K562 (cell line): ENCODE results near the gene ZNHIT1. TPM values are rescaled to one million over a fixed set of nuclear protein-coding genes. Genes with fewer than 3 reads are reported as not detected.
A peak's percentile ranks its signal among the peaks of the same experiment; 100 is the strongest.

Experiments
- CBX5 ChIP-seq: IDR thresholded peaks from 2 replicates; pipeline ENCODE4 v1.6.1; 2014; ENCODE audit warnings: low read depth, borderline replicate concordance
- CXXC5 ChIP-seq: fragments of 250-450 bp; sonication (Bioruptor Pico); IDR thresholded peaks from 2 replicates; pipeline ENCODE4 v1.8.0; 2022; ENCODE audit warnings: inconsistent platforms, mild to moderate bottlenecking, moderate library complexity
- ETV5 ChIP-seq: sonication (generic); formaldehyde crosslinking; IDR thresholded peaks from 2 replicates; pipeline ENCODE4 v1.4.0; 2020; ENCODE audit warnings: low read depth, mild to moderate bottlenecking, missing genetic modification reagents
- MCM5 ChIP-seq: fragments of 450-650 bp; IDR thresholded peaks from 2 replicates; pipeline ENCODE4 v1.6.1; 2016; ENCODE audit warnings: low read depth
- NR2C2 ChIP-seq, 2 experiments: fragments of 200-800 bp in 1 of 2; sonication (Bioruptor generic) in 1 of 2; sonication (generic) in 1 of 2; formaldehyde crosslinking in 1 of 2; IDR thresholded peaks; 2 replicates each; pipeline versions ENCODE4 v1.6.1 to v1.8.0; 2016 to 2022; ENCODE audit warnings: mild to moderate bottlenecking in 1 of 2, missing compliant biosample characterization in 1 of 2, missing genetic modification characterization in 1 of 2, missing genetic modification reagents in 1 of 2
- POLR2A ChIP-seq: fragments of 450-650 bp; conservative IDR thresholded peaks from 2 replicates; pipeline ENCODE4 v1.6.1; 2016
- RBM14 ChIP-seq: fragments of 200-400 bp; formaldehyde crosslinking; IDR thresholded peaks from 2 replicates; pipeline ENCODE4 v1.6.1; 2018; ENCODE audit warnings: low read depth, mild to moderate bottlenecking, low read length, moderate library complexity, borderline replicate concordance; ENCODE audit not compliant: insufficient read depth
- YBX1 ChIP-seq: fragments of 450-650 bp; IDR thresholded peaks from 2 replicates; pipeline ENCODE4 v1.7.1; 2016; ENCODE audit warnings: mild to moderate bottlenecking
- polyA plus RNA-seq, 8 experiments: library from polyadenylated mRNA; depleted of rRNA in 4 of 8; stranded (reverse) in 5 of 8; unstranded in 3 of 8; fragments of >200 nt; fragmentation: Nextera tagmentation in 2 of 8; fragmentation: Illumina TruSeq in 1 of 8; extraction: Ambion mirVana in 2 of 8; extraction: Trizol in 1 of 8; gene quantifications; 2 replicates each; pipeline versions ENCODE4 v1.2.1 to v1.2.3, GENCODE V29; 2011 to 2014; ENCODE audit warnings: inconsistent platforms in 1 of 8, missing spikeins in 1 of 8
- total RNA-seq, 7 experiments: library from RNA; depleted of rRNA in 6 of 7; stranded (reverse); fragments of >200 nt in 6 of 7; fragmentation: Illumina TruSeq in 2 of 7; extraction: Trizol in 2 of 7; gene quantifications; 2 replicates each; pipeline versions ENCODE4 v1.2.1 to v1.2.3, GENCODE V29; 2011 to 2021; ENCODE audit warnings: low replicate concordance in 1 of 7
- TF ChIP-seq, protein P1 (sequence below), 3 experiments: IDR thresholded peaks in 2 of 3; conservative IDR thresholded peaks in 1 of 3; 2 replicates each; pipeline ENCODE4 v1.5.1; 2011 to 2012; ENCODE audit warnings: low read length in 3 of 3, mild to moderate bottlenecking in 3 of 3, control low read depth in 2 of 3, improper control_type of control experiment in 1 of 3, inconsistent platforms in 1 of 3, low read depth in 1 of 3, mixed read lengths in 1 of 3, moderate library complexity in 1 of 3; ENCODE audit not compliant: insufficient read depth in 2 of 3
- TF ChIP-seq, protein P2 (sequence below), 2 experiments: IDR thresholded peaks; 2 replicates each; pipeline ENCODE4 v1.6.1; 2012; ENCODE audit warnings: improper control_type of control experiment in 2 of 2, low read depth in 2 of 2, low read length in 2 of 2, borderline replicate concordance in 1 of 2
- TF ChIP-seq, protein P3 (sequence below): fragments of 450-650 bp; conservative IDR thresholded peaks from 2 replicates; pipeline ENCODE4 v1.6.1; 2016; ENCODE audit warnings: missing genetic modification characterization, low read depth, mild to moderate bottlenecking, control low read depth, missing compliant biosample characterization
- TF ChIP-seq, protein P4 (sequence below): sonication (generic); formaldehyde crosslinking; IDR thresholded peaks from 2 replicates; pipeline ENCODE4 v1.8.0; 2022; ENCODE audit warnings: mild to moderate bottlenecking, missing genetic modification reagents
- TF ChIP-seq, protein P5 (sequence below): fragments of 250-450 bp; sonication (Bioruptor Pico); IDR thresholded peaks from 2 replicates; pipeline ENCODE4 v1.8.0; 2021; ENCODE audit warnings: borderline replicate concordance, mild to moderate bottlenecking, moderate library complexity; ENCODE audit not compliant: poor library complexity, severe bottlenecking

Gene ZNHIT1
- total and polyA plus RNA-seq, 9 of the 15 experiments (the other 6 are each of a cell fraction or from before 2014, with no cell fraction given): 6.4 to 162 (median 70.1) TPM

DNA sequence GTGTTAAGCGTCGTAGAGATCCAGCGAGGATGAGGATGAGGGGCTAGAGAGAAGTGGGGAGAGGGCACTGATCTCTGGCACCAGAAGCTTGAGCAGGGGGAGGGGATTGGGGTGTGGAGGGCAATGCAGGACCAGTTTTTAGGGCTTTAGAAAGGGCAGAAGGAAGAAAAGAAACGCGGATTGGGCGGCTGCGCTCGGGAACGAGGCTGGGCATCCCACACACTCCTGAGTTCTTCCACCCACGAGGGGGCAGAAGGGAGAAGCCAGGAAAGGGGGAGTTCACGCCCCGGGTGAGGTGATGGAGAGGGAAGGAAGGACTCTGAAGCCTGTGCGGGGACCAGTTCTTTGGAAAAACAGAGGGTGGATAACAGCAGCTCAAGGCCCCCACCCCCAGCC, 46.5 kb upstream of the ZNHIT1 start (continued):
- no peak for TF ChIP-seq RBM14
- TF ChIP-seq, protein P1, sequence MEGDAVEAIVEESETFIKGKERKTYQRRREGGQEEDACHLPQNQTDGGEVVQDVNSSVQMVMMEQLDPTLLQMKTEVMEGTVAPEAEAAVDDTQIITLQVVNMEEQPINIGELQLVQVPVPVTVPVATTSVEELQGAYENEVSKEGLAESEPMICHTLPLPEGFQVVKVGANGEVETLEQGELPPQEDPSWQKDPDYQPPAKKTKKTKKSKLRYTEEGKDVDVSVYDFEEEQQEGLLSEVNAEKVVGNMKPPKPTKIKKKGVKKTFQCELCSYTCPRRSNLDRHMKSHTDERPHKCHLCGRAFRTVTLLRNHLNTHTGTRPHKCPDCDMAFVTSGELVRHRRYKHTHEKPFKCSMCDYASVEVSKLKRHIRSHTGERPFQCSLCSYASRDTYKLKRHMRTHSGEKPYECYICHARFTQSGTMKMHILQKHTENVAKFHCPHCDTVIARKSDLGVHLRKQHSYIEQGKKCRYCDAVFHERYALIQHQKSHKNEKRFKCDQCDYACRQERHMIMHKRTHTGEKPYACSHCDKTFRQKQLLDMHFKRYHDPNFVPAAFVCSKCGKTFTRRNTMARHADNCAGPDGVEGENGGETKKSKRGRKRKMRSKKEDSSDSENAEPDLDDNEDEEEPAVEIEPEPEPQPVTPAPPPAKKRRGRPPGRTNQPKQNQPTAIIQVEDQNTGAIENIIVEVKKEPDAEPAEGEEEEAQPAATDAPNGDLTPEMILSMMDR (IDR thresholded peaks at IDR 0.05 in 2 of 3, conservative IDR thresholded peaks at IDR 0.05 in 1 of 3; ENCODE audit: insufficient read depth in 2 of 3, low read depth in 1 of 3, low read length in 3 of 3): peak; percentile 38 to 43 (median 42); a peak in 5 of 6 replicates
- TF ChIP-seq, protein P2, sequence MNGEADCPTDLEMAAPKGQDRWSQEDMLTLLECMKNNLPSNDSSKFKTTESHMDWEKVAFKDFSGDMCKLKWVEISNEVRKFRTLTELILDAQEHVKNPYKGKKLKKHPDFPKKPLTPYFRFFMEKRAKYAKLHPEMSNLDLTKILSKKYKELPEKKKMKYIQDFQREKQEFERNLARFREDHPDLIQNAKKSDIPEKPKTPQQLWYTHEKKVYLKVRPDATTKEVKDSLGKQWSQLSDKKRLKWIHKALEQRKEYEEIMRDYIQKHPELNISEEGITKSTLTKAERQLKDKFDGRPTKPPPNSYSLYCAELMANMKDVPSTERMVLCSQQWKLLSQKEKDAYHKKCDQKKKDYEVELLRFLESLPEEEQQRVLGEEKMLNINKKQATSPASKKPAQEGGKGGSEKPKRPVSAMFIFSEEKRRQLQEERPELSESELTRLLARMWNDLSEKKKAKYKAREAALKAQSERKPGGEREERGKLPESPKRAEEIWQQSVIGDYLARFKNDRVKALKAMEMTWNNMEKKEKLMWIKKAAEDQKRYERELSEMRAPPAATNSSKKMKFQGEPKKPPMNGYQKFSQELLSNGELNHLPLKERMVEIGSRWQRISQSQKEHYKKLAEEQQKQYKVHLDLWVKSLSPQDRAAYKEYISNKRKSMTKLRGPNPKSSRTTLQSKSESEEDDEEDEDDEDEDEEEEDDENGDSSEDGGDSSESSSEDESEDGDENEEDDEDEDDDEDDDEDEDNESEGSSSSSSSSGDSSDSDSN (IDR thresholded peaks at IDR 0.05; ENCODE audit: borderline replicate concordance in 1 of 2, low read depth in 2 of 2, low read length in 2 of 2): no peak
- no peak for TF ChIP-seq MCM5
- TF ChIP-seq, protein P3, sequence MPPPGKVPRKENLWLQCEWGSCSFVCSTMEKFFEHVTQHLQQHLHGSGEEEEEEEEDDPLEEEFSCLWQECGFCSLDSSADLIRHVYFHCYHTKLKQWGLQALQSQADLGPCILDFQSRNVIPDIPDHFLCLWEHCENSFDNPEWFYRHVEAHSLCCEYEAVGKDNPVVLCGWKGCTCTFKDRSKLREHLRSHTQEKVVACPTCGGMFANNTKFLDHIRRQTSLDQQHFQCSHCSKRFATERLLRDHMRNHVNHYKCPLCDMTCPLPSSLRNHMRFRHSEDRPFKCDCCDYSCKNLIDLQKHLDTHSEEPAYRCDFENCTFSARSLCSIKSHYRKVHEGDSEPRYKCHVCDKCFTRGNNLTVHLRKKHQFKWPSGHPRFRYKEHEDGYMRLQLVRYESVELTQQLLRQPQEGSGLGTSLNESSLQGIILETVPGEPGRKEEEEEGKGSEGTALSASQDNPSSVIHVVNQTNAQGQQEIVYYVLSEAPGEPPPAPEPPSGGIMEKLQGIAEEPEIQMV: no peak
- TF ChIP-seq YBX1: no peak
- no peak for TF ChIP-seq ETV5 (CRISPR knock-in tag)
- TF ChIP-seq CXXC5 (CRISPR knock-in tag): no peak
- no peak for TF ChIP-seq CBX5
- TF ChIP-seq NR2C2 (CRISPR knock-in tag; IDR thresholded peaks at IDR 0.05): no peak
- TF ChIP-seq NR2C2 (tag; IDR thresholded peaks at IDR 0.05): no peak
- TF ChIP-seq, protein P4, sequence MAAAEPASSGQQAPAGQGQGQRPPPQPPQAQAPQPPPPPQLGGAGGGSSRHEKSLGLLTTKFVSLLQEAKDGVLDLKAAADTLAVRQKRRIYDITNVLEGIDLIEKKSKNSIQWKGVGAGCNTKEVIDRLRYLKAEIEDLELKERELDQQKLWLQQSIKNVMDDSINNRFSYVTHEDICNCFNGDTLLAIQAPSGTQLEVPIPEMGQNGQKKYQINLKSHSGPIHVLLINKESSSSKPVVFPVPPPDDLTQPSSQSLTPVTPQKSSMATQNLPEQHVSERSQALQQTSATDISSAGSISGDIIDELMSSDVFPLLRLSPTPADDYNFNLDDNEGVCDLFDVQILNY (CRISPR knock-in tag): no peak
- no peak for TF ChIP-seq POLR2A
- TF ChIP-seq, protein P5, sequence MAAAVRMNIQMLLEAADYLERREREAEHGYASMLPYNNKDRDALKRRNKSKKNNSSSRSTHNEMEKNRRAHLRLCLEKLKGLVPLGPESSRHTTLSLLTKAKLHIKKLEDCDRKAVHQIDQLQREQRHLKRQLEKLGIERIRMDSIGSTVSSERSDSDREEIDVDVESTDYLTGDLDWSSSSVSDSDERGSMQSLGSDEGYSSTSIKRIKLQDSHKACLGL (CRISPR knock-in tag): no peak
